ENCODE results near the gene SYT2. TPM values are rescaled to one million over a fixed set of nuclear protein-coding genes. Genes with fewer than 3 reads are reported as not detected.
A peak's percentile ranks its signal among the peaks of the same experiment; 100 is the strongest.
"Not testable (repeated sequence)": the region's sequence is repeated elsewhere in the genome, so short reads cannot be mapped to it uniquely, and the experiment has no call there.

The SYT2 gene
- total and polyA plus RNA-seq, 3 donors from 2014 or later: 2.0 to 7.2 (median 2.1) TPM

DNA sequence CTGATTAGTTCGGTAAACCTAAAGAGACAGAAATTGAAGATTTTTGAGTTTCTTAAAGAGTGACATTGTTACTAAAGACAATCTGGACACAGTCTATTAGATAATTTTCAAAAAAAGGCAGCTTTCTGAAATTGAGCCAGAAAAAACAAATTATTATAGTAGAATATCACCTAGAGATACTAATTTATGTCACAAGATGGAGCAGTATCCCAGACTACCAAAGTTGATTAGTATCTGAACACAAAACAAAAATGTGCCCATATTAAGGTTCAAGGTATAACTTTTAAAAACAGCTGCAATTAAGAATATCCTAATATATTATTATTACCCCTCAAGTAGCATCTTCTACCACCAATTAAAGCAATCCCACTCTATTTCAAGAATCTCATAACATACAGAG, 40.5 kb upstream of the SYT2 start:
- no peak for TF ChIP-seq CTCF (IDR thresholded peaks at IDR 0.05)
- TF ChIP-seq POLR2A (IDR thresholded peaks at IDR 0.05): no peak
- H3K36me3 ChIP-seq (ENCODE audit: low read depth, missing control alignments): no peaks in the 10 kb centered on the region
- no peaks in the 10 kb centered on the region for H3K9me3 ChIP-seq
- no peaks in the 10 kb centered on the region for H3K4me1 ChIP-seq
- no peak for DNase-seq
- no peaks in the 10 kb centered on the region for H3K27me3 ChIP-seq
- peak overlapping the region in 1 of 2 donors; percentile 34 for H3K27ac ChIP-seq
- intact Hi-C loops (cut with DNase I; ENCODE audit: low total_unique reads): no loop called here
- WGBS, 2 donors: 61 to 70% methylated on average over 1 of the region's 1 CpG
- no peak overlapping the region for H3K4me3 ChIP-seq

- 73 to 79% methylated on average over 2 of the region's 2 CpGs for WGBS, 2 donors
Observed at GRCh38 chr1:202750024-202750423, 39.8 kb upstream of the SYT2 start.

DNA sequence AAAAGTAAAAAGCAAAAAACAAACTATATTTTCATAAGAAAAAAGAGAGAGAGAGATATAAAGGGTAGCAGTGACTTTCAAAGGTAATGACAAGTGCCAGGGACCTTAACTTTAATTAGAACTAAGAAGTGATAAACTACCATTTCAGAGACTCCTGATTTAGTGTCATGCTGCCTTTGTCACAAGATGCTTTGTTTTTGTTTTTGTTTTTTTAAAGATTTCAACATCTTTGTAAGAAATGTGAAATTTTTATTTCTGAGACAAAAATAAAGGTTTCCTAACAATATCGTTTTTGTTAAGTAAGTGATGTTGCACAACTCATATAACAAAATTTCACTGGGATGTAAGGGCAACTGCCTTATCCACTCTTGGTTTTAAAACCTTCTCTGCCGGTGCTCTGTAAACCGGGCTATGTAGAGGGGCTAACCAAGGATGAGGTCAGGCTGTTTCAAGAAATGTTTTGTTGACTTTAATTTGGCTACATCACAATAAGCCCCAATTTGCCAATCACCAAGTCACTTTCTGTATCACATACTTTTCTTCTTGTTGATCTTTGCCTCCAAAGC, 35.2 kb upstream of the SYT2 start:
- no peak overlapping the region for H3K4me3 ChIP-seq
- H3K27ac ChIP-seq: no peak overlapping the region
- no peaks in the 10 kb centered on the region for H3K27me3 ChIP-seq
- intact Hi-C loops (cut with DNase I; ENCODE audit: low total_unique reads): no loop called here
- no peaks in the 10 kb centered on the region for H3K9me3 ChIP-seq
- no peaks in the 10 kb centered on the region for H3K4me1 ChIP-seq
- no peak for DNase-seq
- 91 to 92% methylated on average over 3 of the region's 3 CpGs for WGBS, 2 donors
- H3K36me3 ChIP-seq (ENCODE audit: low read depth, missing control alignments): no peaks in the 10 kb centered on the region
- no peak for TF ChIP-seq POLR2A (IDR thresholded peaks at IDR 0.05)
- no peak for TF ChIP-seq CTCF (IDR thresholded peaks at IDR 0.05)

More at GRCh38 chr1:202750024-202750423, 39.8 kb upstream of the SYT2 start:
- Histone ChIP-seq H3K9me3 (no peaks in the 10 kb centered on the region), H3K4me3 (no peak overlapping the region), H3K36me3 (ENCODE audit: low read depth, missing control alignments) (no peaks in the 10 kb centered on the region), H3K27me3 (no peaks in the 10 kb centered on the region), H3K27ac (peak overlapping the region in 1 of 2 donors; percentile 34), H3K4me1 (no peaks in the 10 kb centered on the region)
- DNase-seq: no peak
- TF ChIP-seq POLR2A (IDR thresholded peaks at IDR 0.05) (no peak), CTCF (IDR thresholded peaks at IDR 0.05) (no peak)
- intact Hi-C loops (cut with DNase I; ENCODE audit: low total_unique reads): no loop called here

GRCh38 chr1:202744770-202745169, 34.5 kb upstream of the SYT2 start:
- intact Hi-C loops (cut with DNase I; ENCODE audit: low total_unique reads); H3K36me3 ChIP-seq (ENCODE audit: low read depth, missing control alignments); H3K4me1 ChIP-seq; H3K4me3 ChIP-seq; H3K27ac ChIP-seq; H3K27me3 ChIP-seq; H3K9me3 ChIP-seq; DNase-seq: not testable (repeated sequence)
- 91 to 98% methylated on average over 3 of the region's 3 CpGs for WGBS, 2 donors

DNA sequence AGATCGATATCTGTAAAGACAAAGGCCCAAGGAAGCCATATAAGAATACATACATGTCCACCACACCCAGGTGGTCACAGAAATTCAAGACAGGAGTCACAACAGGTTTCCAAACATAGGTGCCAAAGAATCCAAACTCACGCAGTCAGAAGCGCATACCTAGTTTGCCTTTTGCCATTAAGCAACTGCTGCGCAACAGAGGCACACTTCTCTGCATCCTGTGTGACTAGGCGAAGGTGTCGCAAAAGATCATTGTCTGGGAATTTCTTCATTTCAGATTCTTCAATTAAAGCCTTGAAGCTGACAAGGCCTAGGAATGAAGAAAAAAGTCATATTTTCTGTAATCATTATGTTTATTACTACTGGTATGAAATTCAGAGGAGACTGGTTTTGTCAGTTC, 32.2 kb upstream of the SYT2 start:
- Histone ChIP-seq H3K9me3 (no peaks in the 10 kb centered on the region), H3K36me3 (ENCODE audit: low read depth, missing control alignments) (no peaks in the 10 kb centered on the region), H3K4me1 (no peaks in the 10 kb centered on the region), H3K4me3 (no peak overlapping the region), H3K27me3 (no peaks in the 10 kb centered on the region), H3K27ac (no peak overlapping the region)
- 97% methylated on average over 6 of the region's 6 CpGs for WGBS, 2 donors
- DNase-seq: no peak
- no peak for TF ChIP-seq CTCF (IDR thresholded peaks at IDR 0.05)
- TF ChIP-seq POLR2A (IDR thresholded peaks at IDR 0.05): no peak
- intact Hi-C loops (cut with DNase I; ENCODE audit: low total_unique reads): no loop called here
